Prostate gland (tissue), 2 donors: ENCODE data around the gene CAPN11. TPM values are rescaled to one million over a fixed set of nuclear protein-coding genes. Genes with fewer than 3 reads are reported as not detected.

Experiments used
- DNase-seq: peaks from one replicate; pipeline ENCODE4 v3.0.0-alpha.2; 2019; ENCODE audit warnings: low spot score
- H3K27ac ChIP-seq, 2 donors: fragments of 200-600 bp; sonication (generic); 2 replicates each; pipeline ENCODE4 v1.5.1; 2017 to 2019
- H3K27me3 ChIP-seq: fragments of 200-600 bp; sonication (generic); replicated peaks from 2 replicates; pipeline ENCODE4 v1.5.1; 2019; ENCODE audit not compliant: insufficient read depth
- H3K36me3 ChIP-seq, 2 donors: fragments of 200-600 bp; sonication (generic); 1 replicate in 1 of 2; 2 replicates in 1 of 2; pipeline versions ENCODE4 v1.5.1 to v1.8.1; 2017 to 2019
- H3K4me1 ChIP-seq: fragments of 200-600 bp; sonication (generic); replicated peaks from 2 replicates; pipeline ENCODE4 v1.5.1; 2019
- H3K4me3 ChIP-seq, 2 donors: fragments of 200-600 bp; sonication (generic); 2 replicates each; pipeline ENCODE4 v1.5.1; 2017 to 2019
- H3K9me3 ChIP-seq: fragments of 200-600 bp; sonication (generic); 2 replicates; pipeline ENCODE4 v1.5.1; 2017
- CTCF ChIP-seq, 4 experiments: fragments of 200-600 bp in 2 of 4; fragments of 450-650 bp in 2 of 4; sonication (generic) in 2 of 4; IDR thresholded peaks; 1 replicate in 3 of 4; 2 replicates in 1 of 4; pipeline ENCODE4 v1.5.1; 2016 to 2019; ENCODE audit warnings: antibody characterized with exemption in 4 of 4, mild to moderate bottlenecking in 2 of 4, moderate library complexity in 2 of 4
- POLR2A ChIP-seq: fragments of 450-650 bp; IDR thresholded peaks from one replicate; pipeline ENCODE4 v1.6.1; 2016; ENCODE audit warnings: antibody characterized with exemption, mild to moderate bottlenecking
- POLR2AphosphoS5 ChIP-seq: sonication (generic); formaldehyde crosslinking; IDR thresholded peaks from one replicate; pipeline ENCODE4 v1.6.1; 2017; ENCODE audit warnings: antibody characterized with exemption
- WGBS: methylation state at CpG from one replicate; pipeline ENCODE4 v1.1.5; 2018; 5-methylcytosine and 5-hydroxymethylcytosine counted together
- intact Hi-C: fragments of 100-400 bp; cut with DNase I; formaldehyde crosslinking; loops from one replicate; pipeline ENCODE4 v1.14.2; 2022
- total RNA-seq, 2 donors: library from RNA; depleted of rRNA; stranded (reverse); fragments of >200 nt; gene quantifications; one replicate each; pipeline ENCODE4 v1.1.0, GENCODE V29; 2016

Gene CAPN11
- total RNA-seq, 2 donors from 2014 or later, result 5.9 TPM; not detected in 1

DNA sequence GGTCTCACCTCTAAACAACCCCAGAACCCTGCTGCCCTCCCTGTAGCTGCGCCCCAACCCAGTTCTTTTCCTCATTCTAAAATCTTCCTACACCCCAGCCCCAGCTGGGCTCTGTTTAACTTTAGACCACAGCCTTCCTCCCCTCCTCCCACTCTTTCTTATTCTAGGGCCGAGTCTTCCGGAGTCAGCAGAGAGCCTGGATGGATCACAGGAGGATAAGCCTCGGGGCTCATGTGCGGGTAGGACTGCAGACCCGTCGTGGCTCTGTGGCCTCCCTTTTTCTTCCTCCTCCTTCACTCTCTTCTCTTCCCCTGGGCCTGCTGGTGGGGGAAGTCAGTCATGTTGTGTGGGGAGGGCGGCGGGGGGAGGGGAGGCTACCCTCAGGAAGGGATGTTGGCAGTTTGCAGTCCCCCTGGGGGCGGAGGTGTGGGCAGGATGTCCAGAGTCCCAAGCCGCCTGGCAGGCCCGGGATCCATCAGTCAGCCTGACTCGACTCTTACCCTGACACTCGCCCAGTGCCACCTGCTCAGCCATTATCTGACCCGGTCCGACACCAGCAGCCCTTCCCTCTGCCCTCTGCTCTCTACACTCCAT is 8.1 kb downstream of the CAPN11 start:
- Histone ChIP-seq H3K36me3 (no peaks in the 10 kb centered on the region), H3K4me1 (no peaks in the 10 kb centered on the region), H3K27ac (no peak overlapping the region), H3K27me3 (no peaks in the 10 kb centered on the region), H3K4me3 (no peak overlapping the region), H3K9me3 (no peaks in the 10 kb centered on the region)
- WGBS, result 50% methylated on average over 16 of the region's 16 CpGs
- no peak for TF ChIP-seq POLR2AphosphoS5
- no peak for TF ChIP-seq POLR2A
- TF ChIP-seq CTCF (IDR thresholded peaks at IDR 0.05), result no peak
- intact Hi-C loops, result no loop called here
- DNase-seq, result no peak

- TF ChIP-seq CTCF (IDR thresholded peaks at IDR 0.05) (no peak), POLR2A (no peak), POLR2AphosphoS5 (no peak)
- Histone ChIP-seq H3K36me3 (no peaks in the 10 kb centered on the region), H3K27me3 (no peaks in the 10 kb centered on the region), H3K4me1 (no peaks in the 10 kb centered on the region), H3K4me3 (no peak overlapping the region), H3K9me3 (no peaks in the 10 kb centered on the region), H3K27ac (no peak overlapping the region)
- intact Hi-C loops, result no loop called here
- WGBS, result 95% methylated on average over 1 of the region's 1 CpG
- DNase-seq, result no peak
Observed at GRCh38 chr6:44167567-44167966, 8.9 kb downstream of the CAPN11 start.

- WGBS, result 65% methylated on average over 9 of the region's 9 CpGs
Observed at GRCh38 chr6:44169154-44169553, 10.5 kb downstream of the CAPN11 start.

GRCh38 chr6:44169886-44170570 is 11.4 kb downstream of the CAPN11 start:
- Histone ChIP-seq H3K4me3 (no peak overlapping the region), H3K9me3 (no peaks in the 10 kb centered on the region), H3K27ac (no peak overlapping the region), H3K36me3 (no peaks in the 10 kb centered on the region), H3K27me3 (no peaks in the 10 kb centered on the region), H3K4me1 (no peaks in the 10 kb centered on the region)
- intact Hi-C loops, result loop anchor here (10.0 kb wide), 1 partner anchor 165 kb away; no protein-coding TSS in a partner anchor
- no peak for TF ChIP-seq CTCF (IDR thresholded peaks at IDR 0.05)
- TF ChIP-seq POLR2AphosphoS5, result no peak
- no peak for TF ChIP-seq POLR2A
- WGBS, result 69% methylated on average over 10 of the region's 10 CpGs
- DNase-seq, result no peak

More at GRCh38 chr6:44169154-44169553, 10.5 kb downstream of the CAPN11 start:
- Histone ChIP-seq H3K27me3 (no peaks in the 10 kb centered on the region), H3K9me3 (no peaks in the 10 kb centered on the region), H3K27ac (no peak overlapping the region), H3K36me3 (no peaks in the 10 kb centered on the region), H3K4me3 (no peak overlapping the region), H3K4me1 (no peaks in the 10 kb centered on the region)
- DNase-seq, result no peak
- TF ChIP-seq POLR2A, result no peak
- no peak for TF ChIP-seq POLR2AphosphoS5
- TF ChIP-seq CTCF (IDR thresholded peaks at IDR 0.05), result no peak
- intact Hi-C loops, result no loop called here
